HEK293 (cell line): ENCODE results near the gene NFKB1.

Experiments
- CTCF ChIA-PET: fragments of 350-600 bp; formaldehyde crosslinking; extraction: SDS; loops from one replicate; lab custom pipeline; 2021; ENCODE audit warnings: antibody characterized with exemption; lab: Yijun Ruan, JAX
- POLR2A ChIA-PET: fragments of 300-600 bp; formaldehyde crosslinking; extraction: SDS; loops from one replicate; lab custom pipeline; 2020; ENCODE audit warnings: antibody characterized with exemption, inconsistent platforms; lab: Yijun Ruan, JAX
- H3K27ac ChIP-seq: fragments of 200-500 bp; sonication (Bioruptor generic); 2 replicates; pipeline ENCODE4 v1.5.1; 2014; ENCODE audit warnings: low read depth, low read length, control low read depth, inconsistent platforms; ENCODE audit errors: extremely low read depth
- H3K36me3 ChIP-seq, 2 experiments: fragments of 200-500 bp in 1 of 2; sonication (Bioruptor generic) in 1 of 2; 1 replicate in 1 of 2; 2 replicates in 1 of 2; pipeline ENCODE4 v1.5.1; 2014 to 2017; ENCODE audit warnings: inconsistent platforms in 2 of 2, low read length in 2 of 2; ENCODE audit not compliant: control insufficient read depth in 2 of 2, insufficient read depth in 1 of 2
- H3K4me1 ChIP-seq: fragments of 200-500 bp; sonication (Bioruptor generic); 2 replicates; pipeline ENCODE4 v1.5.1; 2014; ENCODE audit warnings: mild to moderate bottlenecking, low read length, inconsistent platforms; ENCODE audit not compliant: control insufficient read depth, insufficient read depth
- H3K4me3 ChIP-seq: 2 replicates; pipeline ENCODE4 v1.5.1; 2011; ENCODE audit warnings: low read depth, mild to moderate bottlenecking, control low read depth, low read length, moderate library complexity
- H3K9me3 ChIP-seq: fragments of 200-500 bp; sonication (Bioruptor generic); 2 replicates; pipeline ENCODE4 v1.5.1; 2014; ENCODE audit warnings: low read depth, low read length, inconsistent platforms; ENCODE audit not compliant: control insufficient read depth, insufficient read depth
- GLI4 ChIP-seq: fragments of 450-650 bp; formaldehyde crosslinking; IDR thresholded peaks from 2 replicates; pipeline ENCODE4 v1.5.1; 2016; ENCODE audit warnings: missing biosample characterization, missing genetic modification characterization
- GLIS1 ChIP-seq: fragments of 450-650 bp; formaldehyde crosslinking; IDR thresholded peaks from 2 replicates; pipeline ENCODE4 v1.5.1; 2016; ENCODE audit warnings: missing biosample characterization, missing genetic modification characterization
- GLIS2 ChIP-seq: fragments of 450-650 bp; formaldehyde crosslinking; IDR thresholded peaks from 2 replicates; pipeline ENCODE4 v1.5.1; 2016; ENCODE audit warnings: missing biosample characterization, missing genetic modification characterization
- OSR2 ChIP-seq: fragments of 450-650 bp; formaldehyde crosslinking; IDR thresholded peaks from 2 replicates; pipeline ENCODE4 v1.5.1; 2016; ENCODE audit warnings: missing biosample characterization, missing genetic modification characterization
- PRDM2 ChIP-seq: fragments of 450-650 bp; formaldehyde crosslinking; IDR thresholded peaks from 2 replicates; pipeline ENCODE4 v1.5.1; 2016; ENCODE audit warnings: missing biosample characterization, missing genetic modification characterization, borderline replicate concordance
- REST ChIP-seq: fragments of 450-650 bp; formaldehyde crosslinking; IDR thresholded peaks from 2 replicates; pipeline ENCODE4 v1.5.1; 2016; ENCODE audit warnings: missing biosample characterization, missing genetic modification characterization
- ZBTB20 ChIP-seq: fragments of 450-650 bp; formaldehyde crosslinking; IDR thresholded peaks from 2 replicates; pipeline ENCODE4 v1.5.1; 2016; ENCODE audit warnings: missing biosample characterization, missing genetic modification characterization
- ZNF140 ChIP-seq: fragments of 450-650 bp; formaldehyde crosslinking; IDR thresholded peaks from 2 replicates; pipeline ENCODE4 v1.5.1; 2016; ENCODE audit warnings: missing biosample characterization, missing genetic modification characterization
- ZNF223 ChIP-seq: fragments of 450-650 bp; formaldehyde crosslinking; IDR thresholded peaks from 2 replicates; pipeline ENCODE4 v1.5.1; 2016; ENCODE audit warnings: missing biosample characterization, missing genetic modification characterization
- ZNF239 ChIP-seq: fragments of 450-650 bp; formaldehyde crosslinking; IDR thresholded peaks from 2 replicates; pipeline ENCODE4 v1.5.1; 2016; ENCODE audit warnings: missing biosample characterization, missing genetic modification characterization
- ZNF394 ChIP-seq: fragments of 450-650 bp; formaldehyde crosslinking; IDR thresholded peaks from 2 replicates; pipeline ENCODE4 v1.5.1; 2016; ENCODE audit warnings: missing biosample characterization, missing genetic modification characterization, mild to moderate bottlenecking, moderate library complexity, borderline replicate concordance
- ZNF473 ChIP-seq: fragments of 450-650 bp; formaldehyde crosslinking; IDR thresholded peaks from 2 replicates; pipeline ENCODE4 v1.5.1; 2017; ENCODE audit warnings: missing biosample characterization, missing genetic modification characterization
- ZNF501 ChIP-seq: fragments of 450-650 bp; formaldehyde crosslinking; IDR thresholded peaks from 2 replicates; pipeline ENCODE4 v1.5.1; 2016; ENCODE audit warnings: missing biosample characterization, missing genetic modification characterization
- ZNF596 ChIP-seq: fragments of 450-650 bp; IDR thresholded peaks from 2 replicates; pipeline ENCODE4 v1.5.0; 2018; ENCODE audit warnings: missing biosample characterization, mild to moderate bottlenecking, missing genetic modification characterization, moderate library complexity
- ZNF600 ChIP-seq: fragments of 450-650 bp; formaldehyde crosslinking; IDR thresholded peaks from 2 replicates; pipeline ENCODE4 v1.5.1; 2016; ENCODE audit warnings: missing biosample characterization, missing genetic modification characterization
- ZNF785 ChIP-seq: fragments of 450-650 bp; formaldehyde crosslinking; IDR thresholded peaks from 2 replicates; pipeline ENCODE4 v1.5.1; 2016; ENCODE audit warnings: missing biosample characterization, missing genetic modification characterization
- ZXDB ChIP-seq: fragments of 450-650 bp; formaldehyde crosslinking; IDR thresholded peaks from 2 replicates; pipeline ENCODE4 v1.5.1; 2016; ENCODE audit warnings: missing biosample characterization, missing genetic modification characterization
- TF ChIP-seq, protein P1 (sequence below): fragments of 450-650 bp; formaldehyde crosslinking; IDR thresholded peaks from 2 replicates; pipeline ENCODE4 v1.5.1; 2017; ENCODE audit warnings: missing biosample characterization, missing genetic modification characterization

The NFKB1 gene

GRCh38 chr4:102473476-102473875 is 27.7 kb upstream of the NFKB1 start:
- H3K36me3 ChIP-seq = no peaks in the 10 kb centered on the region
- H3K4me1 ChIP-seq = no peaks in the 10 kb centered on the region
- no peak overlapping the region for H3K4me3 ChIP-seq
- ChIA-PET CTCF (no interaction called here), POLR2A (no interaction called here)
- H3K9me3 ChIP-seq = no peaks in the 10 kb centered on the region
- TF ChIP-seq GLIS1 (tag by site-specific recombination) (no peak), OSR2 (tag by site-specific recombination) (no peak), REST (no peak), GLIS2 (tag by site-specific recombination) (no peak), ZNF223 (tag by site-specific recombination) (no peak), ZNF140 (tag by site-specific recombination) (no peak)
- no peak overlapping the region for H3K27ac ChIP-seq

DNA sequence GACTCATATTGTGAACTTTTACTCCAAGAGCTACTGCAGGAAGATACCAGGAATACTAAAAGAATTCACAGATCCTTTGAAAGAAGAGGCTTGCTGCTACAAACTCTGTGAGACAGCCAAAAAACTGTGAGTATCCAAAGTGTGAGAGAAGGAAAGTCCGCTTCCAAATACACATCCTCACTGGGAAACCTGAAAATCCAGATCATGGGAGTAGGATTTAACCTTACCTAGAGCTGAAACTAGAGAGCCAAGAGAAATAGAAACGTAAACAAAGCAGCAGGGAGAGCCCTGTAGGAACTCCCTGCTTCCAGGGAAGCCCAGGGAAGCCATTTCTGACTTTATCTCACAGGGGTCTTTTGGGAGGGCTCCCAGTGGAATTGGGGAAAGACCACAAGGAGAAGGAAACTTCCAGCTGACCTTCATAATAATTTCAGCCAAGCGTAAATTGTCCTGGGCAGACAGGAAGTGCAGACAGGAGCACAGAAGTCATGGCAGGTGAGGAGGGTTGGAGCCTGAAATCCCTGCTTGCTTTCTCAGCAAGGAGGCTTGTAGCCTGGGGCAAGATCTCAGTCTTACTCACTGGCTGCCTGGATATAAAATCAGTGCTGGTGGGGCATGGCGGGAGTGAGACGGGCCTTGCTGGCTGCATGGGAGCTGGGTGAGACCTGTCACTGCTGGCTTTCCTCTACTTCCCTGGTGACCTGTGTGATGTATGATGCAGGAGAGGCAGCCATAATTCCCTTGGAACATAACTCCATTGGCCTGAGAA is 26.2 kb upstream of the NFKB1 start:
- no peak overlapping the region for H3K4me3 ChIP-seq
- ChIA-PET POLR2A (no interaction called here), CTCF (no interaction called here)
- H3K36me3 ChIP-seq = no peaks in the 10 kb centered on the region
- no peaks in the 10 kb centered on the region for H3K9me3 ChIP-seq
- no peaks in the 10 kb centered on the region for H3K4me1 ChIP-seq
- H3K27ac ChIP-seq = no peak overlapping the region
- TF ChIP-seq ZXDB (tag by site-specific recombination) = no peak
- TF ChIP-seq ZNF600 (tag by site-specific recombination) = no peak
- no peak for TF ChIP-seq ZNF394 (tag by site-specific recombination)
- TF ChIP-seq ZNF785 (tag by site-specific recombination) = no peak
- no peak for TF ChIP-seq ZBTB20 (tag by site-specific recombination)
- no peak for TF ChIP-seq GLI4
- TF ChIP-seq ZNF239 (tag by site-specific recombination) = no peak
- TF ChIP-seq ZNF501 (tag by site-specific recombination) = no peak
- TF ChIP-seq ZNF596 = no peak
- TF ChIP-seq PRDM2 = no peak
- no peak for TF ChIP-seq ZNF473 (tag by site-specific recombination)
- TF ChIP-seq, protein P1, sequence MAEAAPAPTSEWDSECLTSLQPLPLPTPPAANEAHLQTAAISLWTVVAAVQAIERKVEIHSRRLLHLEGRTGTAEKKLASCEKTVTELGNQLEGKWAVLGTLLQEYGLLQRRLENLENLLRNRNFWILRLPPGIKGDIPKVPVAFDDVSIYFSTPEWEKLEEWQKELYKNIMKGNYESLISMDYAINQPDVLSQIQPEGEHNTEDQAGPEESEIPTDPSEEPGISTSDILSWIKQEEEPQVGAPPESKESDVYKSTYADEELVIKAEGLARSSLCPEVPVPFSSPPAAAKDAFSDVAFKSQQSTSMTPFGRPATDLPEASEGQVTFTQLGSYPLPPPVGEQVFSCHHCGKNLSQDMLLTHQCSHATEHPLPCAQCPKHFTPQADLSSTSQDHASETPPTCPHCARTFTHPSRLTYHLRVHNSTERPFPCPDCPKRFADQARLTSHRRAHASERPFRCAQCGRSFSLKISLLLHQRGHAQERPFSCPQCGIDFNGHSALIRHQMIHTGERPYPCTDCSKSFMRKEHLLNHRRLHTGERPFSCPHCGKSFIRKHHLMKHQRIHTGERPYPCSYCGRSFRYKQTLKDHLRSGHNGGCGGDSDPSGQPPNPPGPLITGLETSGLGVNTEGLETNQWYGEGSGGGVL = no peak
